ENCODE data around the gene PC. TPM values are rescaled to one million over a fixed set of nuclear protein-coding genes. Genes with fewer than 3 reads are reported as not detected.
A peak's percentile ranks its signal among the peaks of the same experiment; 100 is the strongest.

The PC gene
- total RNA-seq, 2 donors from 2014 or later, result 12.2 to 81.7 TPM

GRCh38 chr11:66974724-66975404, 16.7 kb upstream of the PC start, which contains the start of gene C11orf86:
TSS of gene C11orf86 (plus strand) at chr11:66975304. CDS start at chr11:66975363, 59 bp downstream.
- H3K27ac ChIP-seq, result no peak within 1 kb of the TSS
- peaks cover 0 to 3% (median 0%) of the 10 kb centered on the region in 3 donors for H3K9me3 ChIP-seq
- ATAC-seq, result no peak
- intact Hi-C loops (cut with DNase I), result no loop called here
- no peak within 1 kb of the TSS for H3K4me3 ChIP-seq
- no peak for TF ChIP-seq CTCF (IDR thresholded peaks at IDR 0.05)
- no peak for TF ChIP-seq POLR2A (IDR thresholded peaks at IDR 0.05)
- DNase-seq, result no peak
- no peaks in the 10 kb centered on the region for H3K36me3 ChIP-seq (replicated peaks in 1 of 2; ENCODE audit: insufficient read depth in 1 of 2, low read depth in 2 of 2)
- H3K4me1 ChIP-seq, result no peaks in the 10 kb centered on the region
- 73 to 80% methylated on average over 5 to 10 of the region's 10 CpGs for WGBS, 2 donors
- H3K27me3 ChIP-seq, result no peaks in the 10 kb centered on the region

- H3K4me1 ChIP-seq, result no peaks in the 10 kb centered on the region
- no peak overlapping the region for H3K4me3 ChIP-seq
- no peak for ATAC-seq
- TF ChIP-seq CTCF (IDR thresholded peaks at IDR 0.05) (no peak), POLR2A (IDR thresholded peaks at IDR 0.05) (no peak)
- no peaks in the 10 kb centered on the region for H3K36me3 ChIP-seq (replicated peaks in 1 of 2; ENCODE audit: insufficient read depth in 1 of 2, low read depth in 2 of 2)
- no peaks in the 10 kb centered on the region for H3K27me3 ChIP-seq
- intact Hi-C loops (cut with DNase I), result no loop called here
- 68 to 74% methylated on average over 8 of the region's 8 CpGs for WGBS, 2 donors
- no peak overlapping the region for H3K27ac ChIP-seq
- H3K9me3 ChIP-seq, result no peaks in the 10 kb centered on the region
- no peak for DNase-seq
These were observed 15.9 kb upstream of the PC start for GRCh38 chr11:66973956-66974580.

- no peak for TF ChIP-seq CTCF (IDR thresholded peaks at IDR 0.05)
- TF ChIP-seq POLR2A (IDR thresholded peaks at IDR 0.05), result no peak
- H3K9me3 ChIP-seq, result no peaks in the 10 kb centered on the region
- DNase-seq (no peak), ATAC-seq (no peak)
- intact Hi-C loops (cut with DNase I), result no loop called here
- no peaks in the 10 kb centered on the region for H3K27me3 ChIP-seq
- H3K27ac ChIP-seq, result peak overlapping the region in 2 of 4 donors; percentile 11 to 53
- no peaks in the 10 kb centered on the region for H3K4me1 ChIP-seq
- no peak overlapping the region for H3K4me3 ChIP-seq
- no peaks in the 10 kb centered on the region for H3K36me3 ChIP-seq (replicated peaks in 1 of 2; ENCODE audit: insufficient read depth in 1 of 2, low read depth in 2 of 2)
- WGBS, 2 donors, result 83 to 90% methylated on average over 2 of the region's 2 CpGs
These were observed 13.3 kb upstream of the PC start for GRCh38 chr11:66971488-66971887.

- Histone ChIP-seq H3K9me3 (no peaks in the 10 kb centered on the region), H3K4me3 (no peak overlapping the region), H3K27me3 (no peaks in the 10 kb centered on the region), H3K36me3 (replicated peaks in 1 of 2; ENCODE audit: insufficient read depth in 1 of 2, low read depth in 2 of 2) (no peaks in the 10 kb centered on the region), H3K27ac (peak overlapping the region in 2 of 4 donors; percentile 11 to 53), H3K4me1 (no peaks in the 10 kb centered on the region)
- 60 to 67% methylated on average over 5 of the region's 5 CpGs for WGBS, 2 donors
- intact Hi-C loops (cut with DNase I), result no loop called here
- TF ChIP-seq POLR2A (IDR thresholded peaks at IDR 0.05) (no peak), CTCF (IDR thresholded peaks at IDR 0.05) (no peak)
- peak in 2 of 4 donors; percentile 25 to 75 for DNase-seq
- peak; percentile 68 for ATAC-seq
These were observed 12.7 kb upstream of the PC start for GRCh38 chr11:66970807-66971442.

All from body of pancreas (tissue), 4 donors.